Erythroblast (primary cell): ENCODE measurements around the gene GIGYF2.

Source experiments
- GATA1 ChIP-seq: IDR thresholded peaks from 2 replicates; pipeline ENCODE4 v1.6.1; 2011; ENCODE audit warnings: low read depth, mild to moderate bottlenecking, control low read depth, low read length, moderate library complexity
- POLR2A ChIP-seq: IDR thresholded peaks from 2 replicates; pipeline ENCODE4 v1.6.1; 2011; ENCODE audit warnings: mild to moderate bottlenecking, low read length

GRCh38 chr2:232815569-232815968 is 118.4 kb downstream of the GIGYF2 start:
- TF ChIP-seq POLR2A (no peak), GATA1 (no peak)
